Trophoblast cell (in vitro differentiated cells and primary cell): Measurements from ENCODE around the gene IL21R.

Experiments used
- DNase-seq, 2 donors: peaks; one replicate each; pipeline ENCODE4 v3.0.0-alpha.2; 2016
- H2AFZ ChIP-seq: 2 replicates; pipeline ENCODE4 v1.6.1; 2013; ENCODE audit warnings: low read length, moderate library complexity, mild to moderate bottlenecking; ENCODE audit not compliant: insufficient read depth, poor library complexity
- H2AK5ac ChIP-seq: 2 replicates; pipeline ENCODE4 v1.6.1; 2013; ENCODE audit warnings: mild to moderate bottlenecking, low read length
- H2BK120ac ChIP-seq: 2 replicates; pipeline ENCODE4 v1.6.1; 2013; ENCODE audit warnings: low read length, mild to moderate bottlenecking, moderate library complexity; ENCODE audit not compliant: insufficient read depth, poor library complexity
- H2BK12ac ChIP-seq: 2 replicates; pipeline ENCODE4 v1.6.1; 2013; ENCODE audit warnings: mild to moderate bottlenecking, low read length, moderate library complexity
- H2BK5ac ChIP-seq: 2 replicates; pipeline ENCODE4 v1.6.1; 2013; ENCODE audit warnings: low read length, low read depth, moderate library complexity, mild to moderate bottlenecking; ENCODE audit not compliant: poor library complexity
- H3K14ac ChIP-seq: 2 replicates; pipeline ENCODE4 v1.6.1; 2013; ENCODE audit warnings: mild to moderate bottlenecking, low read length
- H3K18ac ChIP-seq: 2 replicates; pipeline ENCODE4 v1.6.1; 2013; ENCODE audit warnings: mild to moderate bottlenecking, low read length
- H3K23ac ChIP-seq: 2 replicates; pipeline ENCODE4 v1.6.1; 2013; ENCODE audit warnings: low read length
- H3K27ac ChIP-seq: 2 replicates; pipeline ENCODE4 v1.5.1; 2013; ENCODE audit warnings: low read depth, mild to moderate bottlenecking, inconsistent platforms, low read length, moderate library complexity
- H3K27me3 ChIP-seq: 2 replicates; pipeline ENCODE4 v1.6.1; 2013; ENCODE audit warnings: inconsistent platforms, mild to moderate bottlenecking, low read length, moderate library complexity; ENCODE audit not compliant: insufficient read depth
- H3K36me3 ChIP-seq, 2 experiments: 1 replicate in 1 of 2; 2 replicates in 1 of 2; pipeline ENCODE4 v1.6.1; 2013; ENCODE audit warnings: low read length in 2 of 2, mild to moderate bottlenecking in 2 of 2, moderate library complexity in 1 of 2; ENCODE audit not compliant: insufficient read depth in 2 of 2, control insufficient read depth in 1 of 2
- H3K4ac ChIP-seq: 2 replicates; pipeline ENCODE4 v1.6.1; 2013; ENCODE audit warnings: low read depth, mild to moderate bottlenecking, low read length, moderate library complexity
- H3K4me1 ChIP-seq, 2 experiments: 1 replicate in 1 of 2; 2 replicates in 1 of 2; pipeline ENCODE4 v1.6.1; 2013; ENCODE audit warnings: low read length in 2 of 2, mild to moderate bottlenecking in 2 of 2, moderate library complexity in 1 of 2; ENCODE audit not compliant: insufficient read depth in 2 of 2, control insufficient read depth in 1 of 2
- H3K4me2 ChIP-seq: 2 replicates; pipeline ENCODE4 v1.6.1; 2013; ENCODE audit warnings: inconsistent platforms, mild to moderate bottlenecking, low read length, moderate library complexity
- H3K4me3 ChIP-seq: 2 replicates; pipeline ENCODE4 v1.5.1; 2013; ENCODE audit warnings: mild to moderate bottlenecking, low read depth, low read length, inconsistent platforms
- H3K79me1 ChIP-seq: one replicate; pipeline ENCODE4 v1.6.1; 2013; ENCODE audit warnings: low read length
- H3K79me2 ChIP-seq: 2 replicates; pipeline ENCODE4 v1.6.1; 2013; ENCODE audit warnings: low read length, mild to moderate bottlenecking; ENCODE audit not compliant: control insufficient read depth, insufficient read depth, poor library complexity
- H3K9ac ChIP-seq: 2 replicates; pipeline ENCODE4 v1.6.1; 2013; ENCODE audit warnings: mild to moderate bottlenecking, low read length
- H3K9me3 ChIP-seq: 2 replicates; pipeline ENCODE4 v1.6.1; 2013; ENCODE audit warnings: low read depth, mild to moderate bottlenecking, control low read depth, inconsistent platforms, low read length; ENCODE audit not compliant: insufficient read depth
- H4K12ac ChIP-seq: 2 replicates; pipeline ENCODE4 v1.6.1; 2013; ENCODE audit warnings: low read depth, mild to moderate bottlenecking, low read length, moderate library complexity
- H4K8ac ChIP-seq: 2 replicates; pipeline ENCODE4 v1.6.1; 2013; ENCODE audit warnings: low read depth, mild to moderate bottlenecking, low read length, moderate library complexity
- H4K91ac ChIP-seq: one replicate; pipeline ENCODE4 v1.6.1; 2013; ENCODE audit warnings: low read depth, mild to moderate bottlenecking, low read length, moderate library complexity
- WGBS: extraction: QIAGEN DNeasy Blood & Tissue Kit; methylation state at CpG from one replicate; pipeline ENCODE4 v1.1.7; 2013; ENCODE audit warnings: missing lambda C conversion rate; ENCODE audit not compliant: insufficient read length, insufficient coverage; ENCODE audit errors: extremely low coverage; 5-methylcytosine and 5-hydroxymethylcytosine counted together

Gene IL21R

GRCh38 chr16:27445502-27446175 lies 43.7 kb downstream of the IL21R start:
- no peaks in the 10 kb centered on the region for H3K4me1 ChIP-seq
- peaks cover 25% of the 10 kb centered on the region for H3K9me3 ChIP-seq
- no peak overlapping the region for H3K14ac ChIP-seq
- no peaks in the 10 kb centered on the region for H3K27me3 ChIP-seq
- H2AK5ac ChIP-seq: no peak overlapping the region
- H2BK5ac ChIP-seq: no peak overlapping the region
- H2BK12ac ChIP-seq: no peak overlapping the region
- no peak overlapping the region for H3K4ac ChIP-seq
- no peak overlapping the region for H3K4me3 ChIP-seq
- no peak overlapping the region for H2BK120ac ChIP-seq
- H4K12ac ChIP-seq: no peak overlapping the region
- H3K18ac ChIP-seq: no peak overlapping the region
- no CpG with 5 or more reads among the region's 12 CpGs for whole genome bisulfite sequencing
- no peak for DNase-seq
- H3K36me3 ChIP-seq: no peaks in the 10 kb centered on the region
- H3K79me2 ChIP-seq: no peaks in the 10 kb centered on the region
- H3K23ac ChIP-seq: no peak overlapping the region
- H4K91ac ChIP-seq: no peak overlapping the region
- no peak overlapping the region for H2AFZ ChIP-seq
- no peak overlapping the region for H3K4me2 ChIP-seq
- no peak overlapping the region for H3K27ac ChIP-seq
- no peak overlapping the region for H3K9ac ChIP-seq
- H4K8ac ChIP-seq: no peak overlapping the region
- no peaks in the 10 kb centered on the region for H3K79me1 ChIP-seq

- no peak overlapping the region for H3K14ac ChIP-seq
- H3K79me1 ChIP-seq: no peaks in the 10 kb centered on the region
- no peak overlapping the region for H3K4me2 ChIP-seq
- no peak overlapping the region for H3K27ac ChIP-seq
- H4K91ac ChIP-seq: no peak overlapping the region
- H3K18ac ChIP-seq: no peak overlapping the region
- H3K4ac ChIP-seq: no peak overlapping the region
- H3K9me3 ChIP-seq: peaks cover 29% of the 10 kb centered on the region
- no peak for DNase-seq
- WGBS: no CpG with 5 or more reads among the region's 4 CpGs
- H2BK120ac ChIP-seq: no peak overlapping the region
- no peak overlapping the region for H4K8ac ChIP-seq
- H2BK12ac ChIP-seq: no peak overlapping the region
- H2BK5ac ChIP-seq: no peak overlapping the region
- no peak overlapping the region for H4K12ac ChIP-seq
- H3K79me2 ChIP-seq: no peaks in the 10 kb centered on the region
- no peak overlapping the region for H2AFZ ChIP-seq
- H3K9ac ChIP-seq: no peak overlapping the region
- H3K27me3 ChIP-seq: no peaks in the 10 kb centered on the region
- no peak overlapping the region for H3K23ac ChIP-seq
- H3K36me3 ChIP-seq: no peaks in the 10 kb centered on the region
- no peaks in the 10 kb centered on the region for H3K4me1 ChIP-seq
- no peak overlapping the region for H3K4me3 ChIP-seq
- H2AK5ac ChIP-seq: no peak overlapping the region
Observed at GRCh38 chr16:27446721-27447120, 44.7 kb downstream of the IL21R start.

DNA sequence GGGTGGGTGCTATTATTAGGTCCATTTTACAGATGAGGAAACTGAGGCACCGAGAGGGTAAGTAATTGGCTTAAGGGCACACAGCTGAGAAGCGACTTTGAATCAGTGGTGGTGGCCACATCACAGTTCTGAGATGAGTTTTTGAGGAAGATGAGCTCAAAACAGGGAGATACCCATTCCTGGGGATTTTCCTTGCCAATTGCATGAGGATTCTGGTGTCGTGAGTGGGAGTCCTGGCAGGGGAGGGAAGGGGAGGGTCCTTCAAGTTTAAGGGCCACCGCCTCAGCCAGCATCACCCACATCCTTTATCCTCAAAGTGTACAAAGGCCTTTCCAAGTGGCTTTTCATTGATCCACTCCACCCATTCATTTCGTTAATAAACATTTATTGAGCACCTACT lies 45.3 kb downstream of the IL21R start:
- H2AK5ac ChIP-seq: no peak overlapping the region
- no peaks in the 10 kb centered on the region for H3K27me3 ChIP-seq
- no peak overlapping the region for H4K12ac ChIP-seq
- H3K79me1 ChIP-seq: no peaks in the 10 kb centered on the region
- H3K18ac ChIP-seq: no peak overlapping the region
- no peak overlapping the region for H2BK12ac ChIP-seq
- no peak overlapping the region for H4K91ac ChIP-seq
- H3K4ac ChIP-seq: no peak overlapping the region
- no peak overlapping the region for H3K27ac ChIP-seq
- no peak overlapping the region for H3K9ac ChIP-seq
- no CpG with 5 or more reads among the region's 5 CpGs for WGBS
- no peaks in the 10 kb centered on the region for H3K79me2 ChIP-seq
- H3K14ac ChIP-seq: no peak overlapping the region
- DNase-seq: no peak
- H3K23ac ChIP-seq: no peak overlapping the region
- no peak overlapping the region for H3K4me3 ChIP-seq
- no peaks in the 10 kb centered on the region for H3K4me1 ChIP-seq
- H2BK120ac ChIP-seq: no peak overlapping the region
- H3K4me2 ChIP-seq: no peak overlapping the region
- H3K36me3 ChIP-seq: no peaks in the 10 kb centered on the region
- no peak overlapping the region for H4K8ac ChIP-seq
- no peak overlapping the region for H2AFZ ChIP-seq
- peaks cover 29% of the 10 kb centered on the region for H3K9me3 ChIP-seq
- no peak overlapping the region for H2BK5ac ChIP-seq

GRCh38 chr16:27448532-27449433 lies 46.8 kb downstream of the IL21R start:
- H3K79me2 ChIP-seq: no peaks in the 10 kb centered on the region
- H4K12ac ChIP-seq: no peak overlapping the region
- no peaks in the 10 kb centered on the region for H3K27me3 ChIP-seq
- H2AK5ac ChIP-seq: no peak overlapping the region
- H3K4ac ChIP-seq: no peak overlapping the region
- H3K9ac ChIP-seq: no peak overlapping the region
- no peaks in the 10 kb centered on the region for H3K36me3 ChIP-seq
- no peak overlapping the region for H2BK120ac ChIP-seq
- no peak overlapping the region for H3K27ac ChIP-seq
- H4K8ac ChIP-seq: no peak overlapping the region
- no peak overlapping the region for H3K23ac ChIP-seq
- H2AFZ ChIP-seq: no peak overlapping the region
- DNase-seq: no peak
- H3K14ac ChIP-seq: no peak overlapping the region
- no peak overlapping the region for H2BK12ac ChIP-seq
- WGBS: no CpG with 5 or more reads among the region's 19 CpGs
- H3K9me3 ChIP-seq: peaks cover 26% of the 10 kb centered on the region
- no peak overlapping the region for H3K4me3 ChIP-seq
- peaks cover 4 to 6% of the 10 kb centered on the region in 2 experiments for H3K4me1 ChIP-seq
- H3K79me1 ChIP-seq: no peaks in the 10 kb centered on the region
- H3K18ac ChIP-seq: no peak overlapping the region
- no peak overlapping the region for H2BK5ac ChIP-seq
- no peak overlapping the region for H4K91ac ChIP-seq
- H3K4me2 ChIP-seq: no peak overlapping the region
